Kidney capillary endothelial cell (primary cell): ENCODE measurements around the gene HSPBP1.
A peak's percentile ranks its signal among the peaks of the same experiment; 100 is the strongest.
"Not testable (repeated sequence)": the region's sequence is repeated elsewhere in the genome, so short reads cannot be mapped to it uniquely, and the experiment has no call there.

ENCODE experiments used
- DNase-seq: peaks from one replicate; pipeline ENCODE4 v3.0.0-alpha.2; 2018; ENCODE audit warnings: low spot score

The HSPBP1 gene, protein sequence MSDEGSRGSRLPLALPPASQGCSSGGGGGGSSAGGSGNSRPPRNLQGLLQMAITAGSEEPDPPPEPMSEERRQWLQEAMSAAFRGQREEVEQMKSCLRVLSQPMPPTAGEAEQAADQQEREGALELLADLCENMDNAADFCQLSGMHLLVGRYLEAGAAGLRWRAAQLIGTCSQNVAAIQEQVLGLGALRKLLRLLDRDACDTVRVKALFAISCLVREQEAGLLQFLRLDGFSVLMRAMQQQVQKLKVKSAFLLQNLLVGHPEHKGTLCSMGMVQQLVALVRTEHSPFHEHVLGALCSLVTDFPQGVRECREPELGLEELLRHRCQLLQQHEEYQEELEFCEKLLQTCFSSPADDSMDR

DNA sequence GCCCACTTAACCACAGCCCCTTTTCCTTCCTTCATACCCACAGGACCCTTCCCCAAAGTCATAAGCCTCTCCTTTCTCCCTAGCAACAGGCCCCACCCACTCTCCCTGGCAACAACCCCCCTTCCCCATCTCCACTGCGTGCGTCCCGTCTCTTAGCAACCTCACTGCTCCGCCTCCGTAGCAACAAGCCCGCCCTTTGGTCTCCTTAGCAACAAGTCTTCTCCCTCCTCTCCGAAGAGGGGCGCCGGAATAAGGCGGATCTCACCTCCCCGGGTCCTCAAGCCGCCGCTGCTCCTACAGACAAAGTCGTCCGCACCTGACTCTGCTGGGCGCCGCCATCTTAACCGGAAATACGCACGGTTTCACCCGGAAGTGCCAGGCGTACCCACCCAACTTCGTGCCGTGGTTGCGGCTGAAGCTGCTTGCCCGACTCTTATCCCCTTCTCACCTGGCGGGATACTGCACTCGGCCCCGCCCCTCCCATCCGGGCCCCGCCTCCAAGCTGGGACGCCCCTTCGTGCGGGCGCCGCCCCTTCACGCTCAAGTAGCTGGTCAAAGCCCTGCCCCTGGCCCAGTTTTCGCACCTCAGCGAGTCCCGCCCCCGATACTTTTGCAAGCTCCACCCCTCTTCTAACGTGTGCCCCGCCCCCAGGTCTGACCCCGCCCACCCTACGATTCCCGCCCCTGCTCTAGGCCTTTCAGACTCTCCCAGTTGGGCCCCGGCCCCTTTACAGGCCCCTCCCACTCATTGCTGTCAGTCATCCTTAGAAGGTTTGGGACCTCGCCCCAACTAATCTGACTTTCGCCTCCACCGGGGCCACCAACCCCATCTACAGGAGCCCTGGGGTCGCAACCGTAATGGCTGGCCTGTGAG is at the start of gene HSPBP1:
Gene HSPBP1 (minus strand): TSS at position 341 of the 874 bp plus-strand sequence. CDS start 502 bp downstream, outside the sequence.
- peak; percentile 81 for DNase-seq

DNA sequence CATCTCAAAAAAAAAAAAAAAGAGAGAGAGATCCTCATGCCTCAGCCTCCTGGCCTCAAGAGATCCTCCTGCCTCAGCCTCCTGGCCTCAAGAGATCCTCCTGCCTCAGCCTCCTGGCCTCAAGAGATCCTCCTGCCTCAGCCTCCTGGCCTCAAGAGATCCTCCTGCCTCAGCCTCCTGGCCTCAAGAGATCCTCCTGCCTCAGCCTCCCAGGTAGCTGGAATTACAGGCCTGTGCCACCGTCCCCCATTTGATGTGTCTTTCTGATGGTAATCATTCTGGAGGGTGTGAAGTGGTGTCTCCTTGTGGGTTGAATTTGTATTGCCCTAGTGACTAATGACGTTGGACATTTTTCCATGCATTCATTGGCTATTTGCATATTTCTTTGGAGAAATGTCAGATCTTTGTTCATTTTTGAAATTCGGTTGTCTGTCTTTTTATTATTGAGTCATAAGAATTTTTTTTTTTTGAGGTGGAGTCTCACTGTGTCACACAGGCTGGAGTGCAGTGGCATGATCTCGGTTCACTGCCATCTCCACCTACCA is 48.9 kb upstream of the HSPBP1 start:
- not testable (repeated sequence) for DNase-seq

DNA sequence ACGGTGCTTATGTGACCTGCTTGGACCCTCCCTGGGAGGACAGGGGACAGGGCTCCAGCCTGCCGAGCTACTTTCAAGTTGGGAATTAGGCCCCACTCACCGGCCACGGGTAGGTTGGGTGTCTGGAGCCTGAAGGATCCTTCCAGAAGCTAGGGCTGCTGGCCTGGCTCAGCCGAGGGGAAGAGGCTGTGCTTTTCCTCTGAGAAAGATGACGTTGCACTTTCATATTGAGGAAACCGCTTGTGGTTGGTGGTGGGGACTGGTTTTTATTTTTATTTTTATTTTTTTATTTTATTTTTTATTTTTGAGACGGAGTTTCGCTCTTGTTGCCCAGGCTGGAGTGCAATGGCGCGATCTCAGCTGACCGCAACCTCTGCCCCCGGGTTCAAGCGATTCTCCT is 45.3 kb upstream of the HSPBP1 start, which contains the start of gene TMEM150B:
Gene TMEM150B (minus strand): TSS at position 170 of the 400 bp plus-strand sequence. CDS start 4,305 bp downstream, outside the sequence.
- DNase-seq, result no peak

DNA sequence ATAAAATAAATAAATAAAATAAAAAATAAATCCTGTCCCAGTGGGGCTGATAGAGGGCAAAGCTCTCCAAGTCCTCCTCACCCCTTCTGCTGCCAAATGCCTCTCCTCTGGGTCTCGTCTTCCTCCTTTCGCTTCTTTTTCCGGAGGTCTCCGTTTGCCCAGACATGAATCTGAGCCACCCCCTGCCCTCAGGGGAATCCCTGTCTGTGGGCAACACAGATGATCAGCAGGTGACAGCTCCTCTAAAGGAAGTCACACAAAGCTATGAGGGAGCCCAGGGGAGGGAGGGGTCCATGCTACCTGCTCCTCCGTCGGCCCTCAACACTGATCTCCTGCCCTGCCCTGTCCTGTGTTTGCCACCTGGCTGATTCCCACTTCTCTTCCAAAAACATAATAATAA is 44.8 kb upstream of the HSPBP1 start:
- no peak for DNase-seq

DNA sequence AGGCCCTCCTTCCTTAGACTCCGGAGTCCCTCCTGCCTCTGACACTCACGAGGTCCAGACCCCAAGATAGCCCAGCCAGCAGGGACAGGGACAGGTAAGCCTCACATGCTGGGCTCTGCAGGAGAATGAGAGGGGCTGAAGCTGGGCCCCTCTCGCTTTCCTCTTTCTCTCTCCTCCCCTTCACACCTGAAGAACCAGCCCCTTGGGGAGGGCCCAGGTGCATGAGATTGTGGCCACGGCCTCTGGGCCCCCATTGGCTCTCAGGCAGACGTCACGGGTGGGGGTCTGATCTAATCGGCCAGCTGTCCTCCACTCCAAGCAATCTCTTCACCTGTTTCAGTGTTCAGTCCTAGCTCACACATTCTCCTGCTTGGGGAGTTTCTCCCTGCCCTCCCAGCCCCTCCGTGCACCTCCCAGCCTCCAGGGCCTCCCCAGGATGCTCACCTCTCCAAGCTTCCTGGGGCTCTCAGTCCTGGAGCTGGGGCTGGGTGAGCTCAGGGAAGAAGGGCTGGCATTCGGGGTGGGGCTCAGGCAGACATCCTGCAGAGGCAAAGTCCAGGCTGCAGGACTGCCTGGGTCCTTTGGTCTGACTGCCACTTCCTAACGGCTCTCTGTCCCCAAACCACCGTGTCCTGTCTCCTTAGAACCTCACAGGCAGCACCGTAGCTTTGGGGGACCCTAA is 42.4 kb upstream of the HSPBP1 start:
- no peak for DNase-seq

DNA sequence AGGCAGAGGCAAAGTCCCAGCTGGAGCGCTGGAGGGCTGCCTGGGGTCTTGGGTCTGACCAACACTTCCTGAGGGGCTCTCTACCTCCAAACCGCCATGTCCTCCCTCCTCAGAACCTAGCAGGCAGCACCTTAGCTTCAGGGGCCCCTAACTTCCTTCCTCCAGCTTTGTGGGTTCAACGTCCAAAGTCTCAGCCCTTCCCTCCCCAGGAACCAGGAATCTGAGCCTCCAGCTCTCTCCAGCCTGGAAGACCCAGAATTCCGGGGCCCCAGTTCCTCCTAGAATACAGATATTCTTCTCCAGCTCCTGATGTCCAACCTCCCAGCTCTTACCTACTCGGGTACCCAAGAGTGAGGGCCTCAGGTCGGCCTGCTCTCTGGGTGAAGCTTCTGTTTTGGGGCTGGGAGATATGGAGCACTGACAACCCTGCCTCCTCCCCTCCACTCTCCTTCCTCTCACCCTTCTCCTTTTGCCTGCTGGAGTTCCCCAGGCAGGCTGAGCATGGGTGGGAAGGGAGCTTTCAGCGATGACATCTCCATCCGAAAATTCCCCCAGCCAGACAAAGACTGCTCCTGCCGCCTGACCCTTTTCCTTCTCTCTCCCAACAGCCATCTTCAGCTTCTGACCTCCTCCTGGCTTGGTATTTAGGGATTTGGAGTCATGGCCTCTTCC is 41.7 kb upstream of the HSPBP1 start:
- no peak for DNase-seq

DNA sequence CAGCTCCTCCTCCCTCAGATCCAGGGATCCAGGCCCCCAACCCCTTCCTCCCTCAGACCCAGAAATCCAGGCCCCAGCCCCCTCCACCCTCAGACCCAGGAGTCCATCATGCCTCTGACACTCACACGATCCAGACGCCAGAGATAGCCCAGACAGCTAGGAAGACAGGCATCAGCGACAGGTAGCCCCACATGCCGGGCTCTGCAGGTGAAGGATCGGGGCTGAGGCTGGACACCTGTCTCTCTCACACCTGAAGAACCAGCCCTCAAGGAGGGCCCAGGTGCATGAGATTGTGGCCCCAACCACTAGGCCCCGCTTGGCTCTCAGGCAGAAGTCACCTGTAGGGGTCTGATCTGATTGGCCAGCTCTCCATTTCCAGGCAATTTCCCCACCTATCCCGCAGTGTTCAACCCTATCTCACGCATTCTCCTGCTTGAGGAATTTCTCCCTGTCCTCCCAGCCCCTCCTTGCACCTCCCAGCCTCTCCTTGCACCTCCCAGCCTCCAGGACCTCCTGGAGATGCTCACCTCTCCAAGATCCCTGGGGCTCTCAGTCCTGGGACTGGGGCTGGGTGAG is 41.0 kb upstream of the HSPBP1 start:
- DNase-seq, result no peak

DNA sequence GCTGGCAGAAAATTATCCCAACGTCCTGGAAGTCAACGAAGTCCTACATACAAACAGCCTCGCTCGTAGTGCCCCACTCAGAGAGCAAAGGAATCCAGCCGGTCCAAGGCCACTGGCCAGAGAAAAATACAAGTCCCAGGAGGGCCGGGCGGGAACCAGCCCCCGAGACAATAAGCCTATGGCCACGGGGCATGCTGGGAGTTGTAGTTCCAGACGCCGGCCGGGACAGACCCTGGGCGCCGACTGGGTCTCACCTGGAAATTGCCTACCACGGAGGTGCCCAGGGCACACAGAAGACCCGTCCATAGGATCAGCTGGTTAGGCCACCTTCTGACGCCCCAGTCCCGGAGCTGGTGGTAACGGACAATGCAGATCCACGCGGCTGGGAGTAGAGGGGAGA is 39.9 kb upstream of the HSPBP1 start:
- no peak for DNase-seq

DNA sequence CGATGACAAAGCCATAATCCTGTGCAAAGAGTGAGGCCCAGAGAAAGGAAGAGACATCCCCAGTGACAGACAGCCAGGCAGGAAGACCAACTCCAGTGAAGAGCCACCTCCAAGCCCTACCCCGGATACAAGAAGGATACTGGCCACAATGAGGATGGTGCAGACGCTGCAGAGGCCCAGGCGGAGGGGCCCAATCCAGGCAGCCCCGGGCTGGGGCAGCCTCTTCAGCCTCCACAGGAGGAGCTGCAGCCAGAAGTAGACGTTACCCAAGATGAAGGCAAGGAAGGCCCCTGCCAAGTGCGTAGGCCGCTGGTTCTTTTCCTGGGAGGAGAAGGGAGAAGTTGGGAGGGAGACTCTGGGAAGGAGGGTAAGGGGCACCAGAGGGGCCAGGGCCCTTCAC is 36.7 kb upstream of the HSPBP1 start:
- no peak for DNase-seq

DNA sequence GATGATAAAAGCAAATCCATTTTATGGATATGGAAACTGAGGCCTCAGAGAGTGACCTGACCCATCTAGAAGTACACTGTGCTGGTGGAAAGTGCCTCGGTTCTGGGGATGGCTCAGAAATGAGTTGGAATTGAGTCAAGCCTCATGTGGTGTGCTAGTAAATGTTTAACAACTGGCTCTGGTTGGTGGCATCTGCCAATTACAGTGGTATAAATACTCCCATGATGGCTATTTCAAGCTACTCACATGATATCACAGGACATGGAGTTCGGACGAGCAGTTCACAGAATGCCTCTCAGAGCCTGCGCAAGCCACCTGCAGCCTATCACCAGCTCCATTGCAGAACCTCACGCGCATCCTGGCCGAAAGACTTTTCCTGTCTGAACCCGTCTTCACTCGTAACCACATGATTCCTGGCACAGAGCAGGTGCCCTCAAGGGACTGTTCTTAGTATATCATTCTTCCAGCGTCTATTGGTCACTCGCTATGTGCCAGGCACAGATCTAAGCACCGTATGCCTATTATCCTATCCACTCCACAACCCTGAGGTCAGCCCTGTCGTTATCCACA is 36.1 kb upstream of the HSPBP1 start:
- DNase-seq, result no peak

DNA sequence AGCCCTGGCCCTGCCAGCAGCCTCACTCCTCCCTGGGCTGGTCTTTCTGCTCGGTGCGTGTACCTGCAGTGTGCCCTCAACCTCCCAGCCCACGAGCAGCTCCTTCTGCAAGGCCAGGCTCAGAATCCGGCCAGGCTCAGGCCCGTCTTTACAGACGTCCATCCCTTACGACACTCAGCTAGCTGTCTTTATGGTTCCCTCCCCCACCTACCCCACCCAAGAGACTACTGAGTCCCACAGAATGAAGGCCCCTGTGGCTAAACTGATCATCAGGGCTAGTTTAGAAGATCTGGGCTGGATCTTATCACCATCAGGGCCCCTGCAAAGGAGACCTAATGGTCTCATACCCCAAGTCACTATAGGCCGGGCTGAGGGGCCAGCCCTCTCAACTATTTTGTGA is 34.5 kb upstream of the HSPBP1 start:
- DNase-seq, result no peak

DNA sequence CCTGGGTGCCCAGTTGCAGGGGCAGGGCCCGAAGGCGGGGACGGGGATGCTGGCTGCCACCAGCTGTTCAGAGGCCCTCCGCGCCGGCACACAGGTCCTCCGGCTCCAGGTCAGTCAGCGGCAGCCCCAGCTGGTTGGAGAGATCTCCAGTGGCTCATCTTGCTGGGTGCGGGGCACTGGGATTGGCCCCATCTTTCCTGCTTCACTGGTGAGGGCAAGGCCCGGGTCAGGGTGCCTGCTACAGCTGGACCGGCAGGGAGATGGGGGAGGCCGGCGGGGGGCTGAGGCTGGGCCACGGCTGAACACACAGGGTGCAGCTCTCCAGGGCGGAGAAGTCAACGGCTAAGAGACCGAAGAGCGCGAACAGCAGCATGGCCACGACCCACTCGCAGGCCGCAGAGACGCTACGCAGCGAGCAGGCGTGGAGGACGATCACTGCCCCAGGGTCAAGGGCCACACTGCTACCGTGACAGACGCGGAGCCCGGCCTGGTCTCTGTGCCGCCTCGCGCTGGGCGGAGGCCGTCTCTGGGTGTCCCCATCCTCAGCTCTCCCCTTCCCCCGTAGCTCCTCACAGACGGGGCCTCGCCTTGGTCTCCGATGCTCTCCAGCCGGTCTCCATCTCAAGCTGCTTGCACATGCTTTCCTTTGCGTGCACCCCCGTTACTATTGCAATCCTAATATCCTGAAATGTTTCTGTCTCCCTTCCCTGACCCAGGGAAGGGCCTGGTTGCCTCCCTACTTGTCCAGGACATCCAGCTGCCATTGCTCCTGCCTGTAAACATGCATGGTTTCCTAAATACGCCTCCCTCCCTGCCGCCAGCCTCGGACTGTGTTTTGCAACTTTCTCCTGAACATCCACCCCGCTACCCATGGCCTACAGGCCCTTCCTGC is 33.0 kb upstream of the HSPBP1 start:
- no peak for DNase-seq

DNA sequence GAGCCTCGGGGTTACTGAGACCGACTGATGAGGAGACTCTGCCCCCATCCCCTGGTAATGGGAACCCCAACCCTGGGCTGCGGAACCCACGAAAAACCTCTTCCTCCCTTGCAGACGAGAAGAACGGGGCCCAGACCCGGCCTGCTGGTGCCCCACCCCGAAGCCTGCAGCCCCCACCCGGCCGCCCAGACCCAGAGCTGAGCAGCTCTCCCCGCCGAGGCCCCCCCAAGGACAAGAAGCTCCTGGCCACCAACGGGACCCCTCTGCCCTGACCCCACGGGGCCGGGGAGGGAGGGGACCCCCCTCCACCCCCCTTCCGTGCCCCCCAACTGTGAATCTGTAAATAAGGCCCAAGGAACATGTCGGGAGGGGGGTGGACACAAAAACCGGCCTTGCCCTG is 31.9 kb upstream of the HSPBP1 start:
- DNase-seq, result no peak

DNA sequence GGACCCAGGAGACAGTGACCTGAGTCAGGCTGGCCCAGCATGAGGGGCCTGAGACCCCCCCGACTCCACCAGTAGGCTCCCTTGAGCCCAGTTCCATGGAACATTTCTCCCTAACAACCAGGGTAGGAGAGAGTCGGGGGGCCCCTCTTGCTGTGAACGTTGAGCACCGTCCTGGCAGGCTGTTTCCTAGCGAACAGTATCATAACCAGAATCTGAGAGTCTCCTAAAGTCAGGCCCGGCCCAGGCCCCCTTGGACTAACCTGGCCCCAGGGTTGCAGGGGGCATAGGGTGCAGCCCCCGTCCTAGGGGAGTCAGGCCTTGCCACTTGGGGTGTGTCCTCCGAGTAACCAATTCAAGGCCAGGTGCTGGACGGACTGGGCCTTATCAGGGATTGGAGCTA is 31.5 kb upstream of the HSPBP1 start:
- no peak for DNase-seq

DNA sequence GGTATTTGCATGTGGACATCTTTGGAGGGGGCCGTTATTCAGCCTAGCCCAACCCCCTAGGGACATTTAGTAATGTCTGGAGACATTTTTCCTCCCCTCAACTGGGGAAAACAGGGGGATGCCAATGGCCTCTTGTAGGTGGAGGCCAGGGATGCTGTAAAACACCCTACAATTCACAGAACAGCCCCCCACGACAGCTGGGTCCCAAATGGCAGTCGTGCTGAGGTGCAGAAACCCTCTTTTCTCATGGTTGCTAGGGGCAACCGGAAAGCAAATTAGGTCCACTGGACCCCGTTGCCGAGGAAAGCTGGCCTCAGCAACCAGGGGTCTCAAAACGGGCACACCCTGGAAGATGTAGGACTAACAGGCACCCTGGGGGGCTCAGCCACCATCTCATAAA is 30.6 kb upstream of the HSPBP1 start:
- no peak for DNase-seq

DNA sequence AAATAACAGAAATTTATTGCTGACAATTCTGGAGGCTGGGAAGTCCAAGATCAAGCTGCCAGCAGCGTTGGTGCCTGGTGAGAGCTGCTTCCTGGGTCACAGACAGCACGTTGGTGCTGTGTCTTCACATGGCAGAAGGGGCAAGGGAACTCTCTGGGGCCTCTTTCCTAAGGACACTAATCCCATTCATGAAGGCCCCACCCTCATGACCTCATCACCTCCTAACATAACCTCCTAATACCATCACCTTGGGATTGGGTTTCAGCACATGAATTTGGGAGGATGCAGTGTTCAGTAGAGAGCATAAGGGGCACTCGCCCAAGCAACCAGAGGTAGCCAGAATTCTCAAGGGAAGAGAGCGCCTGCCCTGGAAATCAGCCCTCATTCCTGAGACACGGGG is 29.5 kb upstream of the HSPBP1 start:
- DNase-seq, result no peak

DNA sequence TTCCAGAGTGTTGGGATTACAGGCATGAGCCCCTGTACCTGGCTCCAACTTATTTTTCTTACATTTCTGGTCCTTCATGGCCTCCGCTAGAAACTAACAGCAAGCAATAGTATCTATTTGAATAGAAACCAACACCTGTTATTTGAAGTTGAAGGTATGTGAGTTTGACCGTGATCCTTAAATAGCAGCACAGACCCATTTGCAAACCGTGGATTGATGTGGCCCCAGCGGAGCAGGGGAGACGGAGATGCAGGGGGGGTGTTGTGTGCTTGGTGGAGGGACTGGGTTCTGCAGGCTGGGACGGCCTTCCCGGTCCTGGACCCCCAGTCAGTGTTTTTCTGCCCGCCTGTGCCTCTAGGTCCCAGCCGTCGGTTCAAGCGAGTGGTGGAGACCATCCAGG is 28.4 kb upstream of the HSPBP1 start:
- no peak for DNase-seq

DNA sequence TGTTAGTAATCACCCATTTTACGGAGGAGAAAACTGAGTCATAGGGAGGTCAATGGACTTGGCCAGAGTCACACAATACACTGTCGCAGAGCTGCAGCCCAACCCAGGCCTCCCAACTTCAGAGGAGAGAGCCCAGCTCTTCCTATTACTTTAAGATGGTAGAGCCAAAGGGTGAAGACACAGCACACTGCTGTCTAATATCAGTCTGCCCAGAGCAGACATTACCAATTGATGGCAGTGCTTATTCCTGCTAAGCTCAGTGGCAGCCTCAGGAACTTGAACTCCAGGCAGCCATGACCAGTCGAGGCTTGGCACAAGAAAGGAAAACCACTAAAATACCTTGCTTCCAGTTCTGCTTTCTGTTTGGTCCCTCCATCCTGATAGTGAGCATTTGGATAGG is 26.8 kb upstream of the HSPBP1 start:
- no peak for DNase-seq

DNA sequence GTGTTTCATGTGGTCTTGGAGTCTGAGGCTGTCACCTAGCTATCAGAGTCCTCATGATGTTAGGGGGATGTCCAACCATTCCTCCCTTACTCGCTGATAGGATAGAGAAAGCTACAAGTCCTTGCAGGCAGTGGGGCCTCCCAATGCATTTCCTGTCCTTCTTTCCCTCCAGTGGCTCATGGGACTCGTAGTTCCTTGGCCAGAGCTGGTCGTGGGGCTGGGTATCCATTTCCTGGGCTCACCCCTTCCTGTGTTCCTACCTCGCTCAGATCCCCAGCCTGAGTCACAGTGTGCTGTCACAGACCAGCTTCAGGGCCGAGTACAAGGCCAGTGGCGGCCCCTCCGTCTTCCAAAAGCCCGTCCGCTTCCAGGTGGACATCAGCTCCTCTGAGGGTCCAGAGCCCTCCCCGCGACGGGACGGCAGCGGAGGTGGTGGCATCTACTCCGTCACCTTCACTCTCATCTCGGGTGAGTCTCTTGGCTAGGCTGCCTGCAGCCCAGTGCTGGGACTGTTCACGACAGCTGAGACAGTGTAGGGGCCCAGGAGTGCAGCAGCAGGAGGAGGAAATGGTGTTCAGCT is 26.2 kb upstream of the HSPBP1 start:
- no peak for DNase-seq

DNA sequence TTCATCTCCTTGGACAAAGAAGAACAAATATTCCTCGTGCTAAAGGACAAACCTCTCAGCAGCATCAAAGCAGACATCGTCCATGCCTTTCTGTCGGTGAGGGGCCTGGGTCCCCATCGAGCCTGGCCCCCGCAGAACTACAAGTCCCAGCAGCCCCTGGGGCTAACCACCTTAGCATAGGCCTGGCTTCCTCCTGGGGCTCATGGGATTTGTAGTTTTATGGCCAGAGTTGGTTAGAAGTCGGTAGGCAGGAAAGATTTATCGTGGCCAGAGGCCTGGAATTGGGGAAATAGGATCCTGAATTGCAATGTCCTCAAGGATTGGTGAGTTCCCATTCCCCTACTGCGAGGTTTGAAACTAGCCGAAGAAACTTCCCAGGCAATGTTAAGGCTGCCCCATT is 25.6 kb upstream of the HSPBP1 start:
- no peak for DNase-seq
